ENCODE measurements around the gene SIGLEC12.
A peak's percentile ranks its signal among the peaks of the same experiment; 100 is the strongest.

The SIGLEC12 gene

DNA sequence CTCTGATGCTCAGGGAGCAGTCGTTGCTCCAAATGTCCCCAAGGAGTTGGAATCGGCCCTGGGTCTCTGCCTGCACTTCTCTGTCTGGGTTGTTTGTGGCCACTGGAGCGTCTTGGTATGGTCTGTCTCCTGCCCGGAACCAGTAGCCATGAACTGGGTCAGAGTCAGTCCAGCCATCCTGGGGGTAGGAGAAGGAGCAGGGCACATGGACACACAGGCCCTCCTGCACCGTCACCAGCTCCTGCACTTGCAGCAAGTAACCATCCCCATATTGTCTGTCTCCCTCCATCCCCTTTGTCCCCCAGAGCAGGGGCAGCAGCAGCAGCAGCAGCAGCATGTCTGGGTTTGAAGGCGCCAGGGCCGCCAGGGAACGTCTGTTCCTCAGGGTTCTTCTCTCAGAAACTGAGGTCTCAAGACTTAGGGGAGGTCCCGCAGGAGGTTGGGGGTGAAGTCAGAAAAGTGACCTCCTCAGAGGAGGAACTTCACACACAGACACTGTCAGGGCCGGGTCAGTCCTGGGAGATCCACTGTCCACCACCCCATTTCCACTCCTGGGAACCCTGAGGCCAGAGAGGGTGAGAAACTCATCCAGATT, 43.5 kb downstream of the SIGLEC12 start, which contains the start of gene SIGLEC8:
Gene SIGLEC8, minus strand, starts transcription at position 404 of the 595 bp plus-strand sequence. Its CDS starts 67 bp downstream, at position 337.
- H3K9ac ChIP-seq (ENCODE audit: low read depth, low read length, poor library complexity): no peak within 1 kb of the TSS
- H2AK5ac ChIP-seq (ENCODE audit: low read depth, low read length): no peak within 1 kb of the TSS
- no peak within 1 kb of the TSS for H4K91ac ChIP-seq (ENCODE audit: low read depth, low read length, poor library complexity)
- no peak within 1 kb of the TSS for H3K27ac ChIP-seq (replicated peaks; ENCODE audit: low read length)
- WGBS, 2 donors (ENCODE audit: extremely low coverage in 2 of 2, insufficient read length in 2 of 2, insufficient replicate concordance in 1 of 2): no CpG with 5 or more reads among the region's 10 CpGs
- H3K14ac ChIP-seq (ENCODE audit: low read length): peak within 1 kb of the TSS; percentile 49
- H4K8ac ChIP-seq (ENCODE audit: low read depth, low read length): no peak within 1 kb of the TSS
- H2BK120ac ChIP-seq (ENCODE audit: low read depth, low read length): no peak within 1 kb of the TSS
- H3K79me1 ChIP-seq (ENCODE audit: low read depth, low read length): no peaks in the 10 kb centered on the region
- H3K23ac ChIP-seq (ENCODE audit: low read depth, low read length, poor library complexity): no peak within 1 kb of the TSS
- peaks cover 0 to 37% (median 0%) of the 10 kb centered on the region in 3 experiments for H3K27me3 ChIP-seq (ENCODE audit: control insufficient read depth in 3 of 3, insufficient read depth in 3 of 3, low read depth in 1 of 3, low read length in 3 of 3)
- H3K36me3 ChIP-seq (replicated peaks in 1 of 2; ENCODE audit: control insufficient read depth in 2 of 2, insufficient read depth in 2 of 2, low read length in 2 of 2): no peaks in the 10 kb centered on the region
- H3K4me3 ChIP-seq (ENCODE audit: low read length in 2 of 2): no peak within 1 kb of the TSS
- no peak within 1 kb of the TSS for H2AFZ ChIP-seq (ENCODE audit: low read length)
- H3K9me3 ChIP-seq (replicated peaks in 1 of 2; ENCODE audit: control insufficient read depth in 2 of 2, insufficient read depth in 1 of 2, low read depth in 1 of 2, low read length in 2 of 2): peaks cover 0 to 5% of the 10 kb centered on the region in 2 donors
- no peak within 1 kb of the TSS for H3K4ac ChIP-seq (ENCODE audit: low read length)
- DNase-seq (ENCODE audit: low spot score): no peak
- peak within 1 kb of the TSS; percentile 42 for H3K18ac ChIP-seq (ENCODE audit: low read length)
- H2BK12ac ChIP-seq (ENCODE audit: low read length): no peak within 1 kb of the TSS
- H3K4me1 ChIP-seq (ENCODE audit: control insufficient read depth in 2 of 2, insufficient read depth in 1 of 2, low read depth in 1 of 2, low read length in 2 of 2): no peaks in the 10 kb centered on the region
- no peak within 1 kb of the TSS for H2BK15ac ChIP-seq (ENCODE audit: low read length)
- no peak within 1 kb of the TSS for H3K4me2 ChIP-seq (ENCODE audit: insufficient read depth, low read length, poor library complexity, severe bottlenecking)
- peak within 1 kb of the TSS; percentile 5 for H2BK5ac ChIP-seq (ENCODE audit: low read length)

- H2AFZ ChIP-seq (ENCODE audit: low read length): no peak overlapping the region
- H4K91ac ChIP-seq (ENCODE audit: low read depth, low read length, poor library complexity): no peak overlapping the region
- H3K14ac ChIP-seq (ENCODE audit: low read length): no peak overlapping the region
- no peak overlapping the region for H3K4me2 ChIP-seq (ENCODE audit: insufficient read depth, low read length, poor library complexity, severe bottlenecking)
- H2AK5ac ChIP-seq (ENCODE audit: low read depth, low read length): no peak overlapping the region
- no peak overlapping the region for H2BK120ac ChIP-seq (ENCODE audit: low read depth, low read length)
- no peak overlapping the region for H2BK15ac ChIP-seq (ENCODE audit: low read length)
- no CpG with 5 or more reads among the region's 11 CpGs for WGBS, 2 donors (ENCODE audit: extremely low coverage in 2 of 2, insufficient read length in 2 of 2, insufficient replicate concordance in 1 of 2)
- no peaks in the 10 kb centered on the region for H3K79me1 ChIP-seq (ENCODE audit: low read depth, low read length)
- H3K27me3 ChIP-seq (ENCODE audit: control insufficient read depth in 3 of 3, insufficient read depth in 3 of 3, low read depth in 1 of 3, low read length in 3 of 3): peaks cover 0 to 31% (median 0%) of the 10 kb centered on the region in 3 experiments
- H3K9ac ChIP-seq (ENCODE audit: low read depth, low read length, poor library complexity): no peak overlapping the region
- H2BK5ac ChIP-seq (ENCODE audit: low read length): peak overlapping the region; percentile 5
- no peak overlapping the region for H3K27ac ChIP-seq (replicated peaks; ENCODE audit: low read length)
- H3K23ac ChIP-seq (ENCODE audit: low read depth, low read length, poor library complexity): no peak overlapping the region
- no peaks in the 10 kb centered on the region for H3K36me3 ChIP-seq (replicated peaks in 1 of 2; ENCODE audit: control insufficient read depth in 2 of 2, insufficient read depth in 2 of 2, low read length in 2 of 2)
- H3K18ac ChIP-seq (ENCODE audit: low read length): no peak overlapping the region
- H3K9me3 ChIP-seq (replicated peaks in 1 of 2; ENCODE audit: control insufficient read depth in 2 of 2, insufficient read depth in 1 of 2, low read depth in 1 of 2, low read length in 2 of 2): peaks cover 0 to 3% of the 10 kb centered on the region in 2 donors
- no peak overlapping the region for H4K8ac ChIP-seq (ENCODE audit: low read depth, low read length)
- no peaks in the 10 kb centered on the region for H3K4me1 ChIP-seq (ENCODE audit: control insufficient read depth in 2 of 2, insufficient read depth in 1 of 2, low read depth in 1 of 2, low read length in 2 of 2)
- H2BK12ac ChIP-seq (ENCODE audit: low read length): no peak overlapping the region
- no peak overlapping the region for H3K4ac ChIP-seq (ENCODE audit: low read length)
- no peak for DNase-seq (ENCODE audit: low spot score)
- no peak overlapping the region for H3K4me3 ChIP-seq (ENCODE audit: low read length in 2 of 2)
Observed at GRCh38 chr19:51457351-51458013, 44.1 kb downstream of the SIGLEC12 start.

GRCh38 chr19:51456541-51457290, 44.9 kb downstream of the SIGLEC12 start:
- H4K8ac ChIP-seq (ENCODE audit: low read depth, low read length): no peak overlapping the region
- peaks cover 0 to 23% (median 0%) of the 10 kb centered on the region in 3 experiments for H3K27me3 ChIP-seq (ENCODE audit: control insufficient read depth in 3 of 3, insufficient read depth in 3 of 3, low read depth in 1 of 3, low read length in 3 of 3)
- no peak overlapping the region for H2AK5ac ChIP-seq (ENCODE audit: low read depth, low read length)
- peak overlapping the region; percentile 5 for H2BK5ac ChIP-seq (ENCODE audit: low read length)
- H3K9ac ChIP-seq (ENCODE audit: low read depth, low read length, poor library complexity): no peak overlapping the region
- WGBS, 2 donors (ENCODE audit: extremely low coverage in 2 of 2, insufficient read length in 2 of 2, insufficient replicate concordance in 1 of 2): no CpG with 5 or more reads among the region's 11 CpGs
- peaks cover 0 to 3% of the 10 kb centered on the region in 2 donors for H3K9me3 ChIP-seq (replicated peaks in 1 of 2; ENCODE audit: control insufficient read depth in 2 of 2, insufficient read depth in 1 of 2, low read depth in 1 of 2, low read length in 2 of 2)
- no peak overlapping the region for H2BK12ac ChIP-seq (ENCODE audit: low read length)
- no peaks in the 10 kb centered on the region for H3K79me1 ChIP-seq (ENCODE audit: low read depth, low read length)
- no peak overlapping the region for H2BK120ac ChIP-seq (ENCODE audit: low read depth, low read length)
- no peak overlapping the region for H3K18ac ChIP-seq (ENCODE audit: low read length)
- H3K23ac ChIP-seq (ENCODE audit: low read depth, low read length, poor library complexity): no peak overlapping the region
- no peak overlapping the region for H2AFZ ChIP-seq (ENCODE audit: low read length)
- no peak overlapping the region for H3K4me3 ChIP-seq (ENCODE audit: low read length in 2 of 2)
- DNase-seq (ENCODE audit: low spot score): no peak
- no peak overlapping the region for H2BK15ac ChIP-seq (ENCODE audit: low read length)
- H3K4me1 ChIP-seq (ENCODE audit: control insufficient read depth in 2 of 2, insufficient read depth in 1 of 2, low read depth in 1 of 2, low read length in 2 of 2): no peaks in the 10 kb centered on the region
- no peak overlapping the region for H3K4ac ChIP-seq (ENCODE audit: low read length)
- no peak overlapping the region for H3K27ac ChIP-seq (replicated peaks; ENCODE audit: low read length)
- H3K36me3 ChIP-seq (replicated peaks in 1 of 2; ENCODE audit: control insufficient read depth in 2 of 2, insufficient read depth in 2 of 2, low read length in 2 of 2): no peaks in the 10 kb centered on the region
- H3K4me2 ChIP-seq (ENCODE audit: insufficient read depth, low read length, poor library complexity, severe bottlenecking): no peak overlapping the region
- H3K14ac ChIP-seq (ENCODE audit: low read length): no peak overlapping the region
- no peak overlapping the region for H4K91ac ChIP-seq (ENCODE audit: low read depth, low read length, poor library complexity)
